ENCODE data around the gene ALCAM.

ALCAM gene

GRCh38 chr3:105521770-105522169 lies 155.1 kb downstream of the ALCAM start:
- no peak overlapping the region for H3K4me3 ChIP-seq

GRCh38 chr3:105523501-105523900 lies 156.8 kb downstream of the ALCAM start:
- Histone ChIP-seq H3K27ac (no peak overlapping the region), H3K4me3 (no peak overlapping the region)
- DNase-seq (ENCODE audit: low spot score) = no peak
- TF ChIP-seq CTCF (IDR thresholded peaks at IDR 0.05) = no peak

More at GRCh38 chr3:105521770-105522169, 155.1 kb downstream of the ALCAM start:
- no peak for DNase-seq (ENCODE audit: low spot score)
- no peak for TF ChIP-seq CTCF (IDR thresholded peaks at IDR 0.05)
- no peak overlapping the region for H3K27ac ChIP-seq

GRCh38 chr3:105525531-105525930 lies 158.8 kb downstream of the ALCAM start:
- Histone ChIP-seq H3K27ac (no peak overlapping the region), H3K4me3 (no peak overlapping the region)
- TF ChIP-seq CTCF (IDR thresholded peaks at IDR 0.05) = no peak
- DNase-seq (ENCODE audit: low spot score) = no peak

- Histone ChIP-seq H3K4me3 (no peak overlapping the region), H3K27ac (no peak overlapping the region)
- no peak for TF ChIP-seq CTCF (IDR thresholded peaks at IDR 0.05)
- no peak for DNase-seq (ENCODE audit: low spot score)
Measured at GRCh38 chr3:105526360-105527111, 159.8 kb downstream of the ALCAM start.

- H3K4me3 ChIP-seq = no peak overlapping the region
- no peak overlapping the region for H3K27ac ChIP-seq
- DNase-seq (ENCODE audit: low spot score) = no peak
- no peak for TF ChIP-seq CTCF (IDR thresholded peaks at IDR 0.05)
Measured at GRCh38 chr3:105527535-105527934, 160.8 kb downstream of the ALCAM start.

- TF ChIP-seq CTCF (IDR thresholded peaks at IDR 0.05) = no peak
- Histone ChIP-seq H3K27ac (no peak overlapping the region), H3K4me3 (no peak overlapping the region)
- no peak for DNase-seq (ENCODE audit: low spot score)
Measured at GRCh38 chr3:105527949-105528348, 161.2 kb downstream of the ALCAM start.

- TF ChIP-seq CTCF (IDR thresholded peaks at IDR 0.05) = no peak
- no peak overlapping the region for H3K4me3 ChIP-seq
- no peak for DNase-seq (ENCODE audit: low spot score)
- no peak overlapping the region for H3K27ac ChIP-seq
Measured at GRCh38 chr3:105528955-105529354, 162.2 kb downstream of the ALCAM start.

Data from coronary artery (tissue), 2 donors.